A673 (cell line): ENCODE data around the gene ERC1.

ENCODE experiments used
- CTCF ChIP-seq: fragments of 300-800, 200-600 bp; sonication (generic); conservative IDR thresholded peaks from 2 replicates; pipeline ENCODE4 v1.5.1; 2017; ENCODE audit warnings: low read depth, mild to moderate bottlenecking, antibody characterized with exemption, low read length, moderate library complexity, mixed read lengths
- EZH2 ChIP-seq: fragments of 200-600 bp; sonication (generic); IDR thresholded peaks from 2 replicates; pipeline ENCODE4 v1.6.1; 2017; ENCODE audit warnings: borderline replicate concordance, low read depth, mild to moderate bottlenecking, mixed read lengths, antibody characterized with exemption, low read length; ENCODE audit not compliant: poor library complexity, severe bottlenecking

GRCh38 chr12:1530592-1531152 is 539.6 kb downstream of the ERC1 start:
- no peak for TF ChIP-seq CTCF
- no peak for TF ChIP-seq EZH2
